Activated T-cell treated with anti-CD3 and anti-CD28 coated beads, Interleukin-2, amount 50 U/mL, for 48 hours (primary cell): Measurements from ENCODE around the gene CYB561A3.

Experiments used
- DNase-seq, 2 experiments: peaks; one replicate each; pipeline ENCODE4 v3.0.0-alpha.2; 2020

CYB561A3 gene

DNA sequence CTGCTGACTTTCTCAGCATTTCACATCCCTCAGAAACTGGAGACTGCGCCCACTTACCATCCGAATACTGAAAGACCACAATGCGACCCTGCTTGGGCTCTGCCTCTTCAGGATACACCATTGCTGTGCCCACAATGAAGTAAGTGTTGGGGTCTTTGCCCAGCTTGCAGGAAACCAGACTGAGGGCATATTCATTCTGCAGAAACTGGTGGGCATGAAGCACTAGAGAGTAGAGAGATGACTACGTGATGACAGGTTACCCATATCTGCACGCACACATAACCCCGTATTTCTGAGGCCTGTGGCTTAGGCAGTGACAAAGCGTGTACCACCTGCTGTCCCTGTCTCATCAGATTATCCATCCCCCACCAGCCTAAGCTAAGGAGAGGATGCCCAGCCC is 51.9 kb downstream of the CYB561A3 start:
- peak; percentile 48 to 56 for DNase-seq

DNA sequence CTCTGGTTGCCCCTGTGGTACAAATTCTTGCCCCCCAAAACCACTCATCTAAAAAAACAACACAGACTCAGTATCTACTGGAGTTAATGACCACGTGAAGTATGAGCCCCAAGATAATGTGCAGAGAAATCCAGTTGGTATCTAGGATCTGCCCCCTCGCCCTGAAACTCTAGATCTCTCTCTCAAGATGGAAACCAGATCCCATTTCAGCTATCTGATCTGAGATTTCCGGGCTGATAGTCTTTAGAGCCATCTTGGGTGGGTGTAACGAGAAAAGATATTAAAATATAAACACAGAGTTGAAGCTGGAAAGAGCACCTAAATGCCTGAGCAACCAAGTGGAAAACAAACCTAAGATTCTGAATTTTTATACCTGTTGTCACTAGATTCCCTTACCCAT is 52.5 kb downstream of the CYB561A3 start:
- no peak for DNase-seq

GRCh38 chr11:61307354-61307753 is 54.3 kb downstream of the CYB561A3 start:
- no peak for DNase-seq

- DNase-seq: no peak
These were observed 55.5 kb downstream of the CYB561A3 start for GRCh38 chr11:61306221-61306620.

- no peak for DNase-seq
These were observed 56.3 kb downstream of the CYB561A3 start for GRCh38 chr11:61305417-61305816.

DNA sequence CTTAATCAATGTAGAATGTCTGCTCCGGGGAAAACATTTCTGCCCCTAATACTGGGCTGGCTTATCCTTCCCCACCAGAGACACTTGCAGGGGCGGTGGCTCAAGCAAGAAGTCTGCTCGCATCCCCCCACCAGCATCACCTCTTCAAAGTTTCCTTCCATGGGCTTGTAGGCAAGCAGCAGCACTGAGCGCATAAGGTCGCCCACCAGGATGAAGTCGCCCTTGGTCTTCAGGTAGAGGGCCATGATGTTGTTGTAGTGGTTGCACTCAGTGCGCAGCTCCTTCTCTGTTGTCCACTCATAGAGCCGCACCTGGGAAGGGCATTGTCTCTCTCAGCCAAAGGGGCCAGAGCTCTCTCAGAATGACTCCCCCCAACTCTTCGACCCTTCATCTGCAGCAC is 58.0 kb downstream of the CYB561A3 start:
- no peak for DNase-seq

DNA sequence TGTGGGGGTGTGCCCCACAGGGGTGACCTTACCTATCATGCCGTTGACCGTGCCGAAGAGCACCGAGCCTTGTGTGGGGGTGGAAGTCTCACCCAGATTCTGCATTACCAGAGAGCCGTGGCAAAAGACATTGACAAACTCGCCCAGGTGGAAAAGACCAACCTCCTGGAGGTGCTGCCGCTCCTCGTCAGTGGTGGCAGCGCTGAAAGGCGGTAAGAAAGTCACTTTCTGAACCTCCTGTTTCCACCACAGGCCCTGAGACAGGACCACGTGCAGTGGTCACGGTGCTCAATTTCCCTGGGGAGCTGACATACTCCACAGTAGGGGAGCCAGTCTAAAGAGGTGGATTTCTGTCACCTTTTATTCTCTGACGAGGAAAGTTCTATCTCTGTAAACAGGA is 59.1 kb downstream of the CYB561A3 start:
- DNase-seq: no peak
